ENCODE data around the gene ARL14. TPM values are rescaled to one million over a fixed set of nuclear protein-coding genes. Genes with fewer than 3 reads are reported as not detected.
A peak's percentile ranks its signal among the peaks of the same experiment; 100 is the strongest.

ARL14 gene
- total RNA-seq, 1 experiment from 2014 or later, result 104 TPM

GRCh38 chr3:160660902-160661301 is 16.1 kb upstream of the ARL14 start:
- Mint-ChIP-seq H3K36me3 (ENCODE audit: insufficient read depth, unreplicated experiment) (peaks cover 3% of the 10 kb centered on the region), H3K27ac (ENCODE audit: unreplicated experiment) (no peak overlapping the region), H3K27me3 (ENCODE audit: unreplicated experiment) (no peaks in the 10 kb centered on the region), H3K4me3 (ENCODE audit: low read depth, unreplicated experiment) (no peak overlapping the region), H3K4me1 (ENCODE audit: low read depth, unreplicated experiment) (peaks cover 9% of the 10 kb centered on the region), H3K9me3 (ENCODE audit: low read depth, unreplicated experiment) (no peaks in the 10 kb centered on the region)
- BruUV-seq (replicated peaks), result no TSS peak
- intact Hi-C loops (cut with micrococcal nuclease; ENCODE audit: unreplicated experiment), result no loop called here
- no peak for TF ChIP-seq CTCF (IDR thresholded peaks at IDR 0.05; ENCODE audit: unreplicated experiment)
- DNase-seq, result no peak
- CTCF ChIA-PET, result no interaction called here

GRCh38 chr3:160661660-160662059 is 15.3 kb upstream of the ARL14 start:
- intact Hi-C loops (cut with micrococcal nuclease; ENCODE audit: unreplicated experiment), result no loop called here
- Mint-ChIP-seq H3K27ac (ENCODE audit: unreplicated experiment) (no peak overlapping the region), H3K27me3 (ENCODE audit: unreplicated experiment) (no peaks in the 10 kb centered on the region), H3K4me3 (ENCODE audit: low read depth, unreplicated experiment) (no peak overlapping the region), H3K36me3 (ENCODE audit: insufficient read depth, unreplicated experiment) (peaks cover 11% of the 10 kb centered on the region), H3K9me3 (ENCODE audit: low read depth, unreplicated experiment) (no peaks in the 10 kb centered on the region), H3K4me1 (ENCODE audit: low read depth, unreplicated experiment) (peaks cover 16% of the 10 kb centered on the region)
- no peak for DNase-seq
- TF ChIP-seq CTCF (IDR thresholded peaks at IDR 0.05; ENCODE audit: unreplicated experiment), result no peak
- BruUV-seq (replicated peaks), result no TSS peak
- CTCF ChIA-PET, result no interaction called here

- no TSS peak for BruUV-seq (replicated peaks)
- Mint-ChIP-seq H3K9me3 (ENCODE audit: low read depth, unreplicated experiment) (no peaks in the 10 kb centered on the region), H3K27ac (ENCODE audit: unreplicated experiment) (peak overlapping the region; percentile 90), H3K27me3 (ENCODE audit: unreplicated experiment) (no peaks in the 10 kb centered on the region), H3K4me3 (ENCODE audit: low read depth, unreplicated experiment) (no peak overlapping the region), H3K4me1 (ENCODE audit: low read depth, unreplicated experiment) (peaks cover 50% of the 10 kb centered on the region), H3K36me3 (ENCODE audit: insufficient read depth, unreplicated experiment) (peaks cover 30% of the 10 kb centered on the region)
- CTCF ChIA-PET, result interaction anchor here (0.8 to 1.5 kb wide), 3 partner anchors 11 to 13 kb away, joined by 4 to 7 read pairs (median 4); partner anchors contain the start of gene ARL14
- no peak for DNase-seq
- TF ChIP-seq CTCF (IDR thresholded peaks at IDR 0.05; ENCODE audit: unreplicated experiment), result no peak
- intact Hi-C loops (cut with micrococcal nuclease; ENCODE audit: unreplicated experiment), result no loop called here
Measured at GRCh38 chr3:160665231-160665630, 11.7 kb upstream of the ARL14 start.

DNA sequence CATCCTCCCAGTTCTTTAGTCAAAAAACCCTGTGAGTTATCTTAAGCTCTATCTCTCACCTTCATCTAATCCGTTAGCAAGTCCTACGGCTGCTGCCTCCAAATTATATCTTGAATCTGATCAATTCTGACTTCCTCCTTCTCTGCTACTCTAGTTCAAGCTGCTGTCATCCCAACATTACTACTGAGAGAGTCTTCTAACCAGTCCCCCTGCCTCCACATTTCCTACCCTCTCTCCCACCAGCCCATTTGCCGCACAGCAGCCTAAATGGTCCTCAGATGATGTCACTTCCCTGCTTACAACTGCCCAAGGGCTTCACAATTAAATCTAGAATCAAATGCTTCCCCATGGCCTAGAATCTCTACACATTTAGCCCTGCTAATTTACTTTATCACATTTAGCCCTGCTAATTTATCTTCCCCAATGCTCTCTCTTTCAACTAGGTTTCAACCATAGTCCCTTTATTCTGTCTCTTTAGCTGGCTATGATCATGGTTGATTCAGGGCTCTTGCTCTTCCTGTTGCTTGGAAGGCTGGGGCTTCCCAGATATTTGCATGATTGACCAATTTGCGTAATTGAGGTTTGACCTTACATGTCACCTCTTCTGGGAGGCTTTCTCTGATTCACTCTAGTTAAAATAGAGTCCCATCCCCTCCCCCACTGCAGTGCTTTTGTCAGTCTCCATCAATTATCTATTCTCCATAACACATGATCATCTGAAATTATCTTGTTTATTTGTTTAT is 11.0 kb upstream of the ARL14 start:
- Mint-ChIP-seq H3K27me3 (ENCODE audit: unreplicated experiment) (no peaks in the 10 kb centered on the region), H3K9me3 (ENCODE audit: low read depth, unreplicated experiment) (no peaks in the 10 kb centered on the region), H3K4me3 (ENCODE audit: low read depth, unreplicated experiment) (peak overlapping the region; percentile 18), H3K36me3 (ENCODE audit: insufficient read depth, unreplicated experiment) (peaks cover 30% of the 10 kb centered on the region), H3K4me1 (ENCODE audit: low read depth, unreplicated experiment) (peaks cover 57% of the 10 kb centered on the region), H3K27ac (ENCODE audit: unreplicated experiment) (peak overlapping the region; percentile 90)
- BruUV-seq (replicated peaks), result TSS peak; percentile 90
- no peak for TF ChIP-seq CTCF (IDR thresholded peaks at IDR 0.05; ENCODE audit: unreplicated experiment)
- intact Hi-C loops (cut with micrococcal nuclease; ENCODE audit: unreplicated experiment), result loop anchor here (1.0 kb wide), 1 partner anchor 11 kb away; the partner anchor contains the start of gene ARL14
- peak; percentile 82 for DNase-seq
- CTCF ChIA-PET, result interaction anchor here (0.8 to 1.5 kb wide), 3 partner anchors 12 to 13 kb away, joined by 4 to 7 read pairs (median 4); partner anchors contain the start of gene ARL14
